CD4-positive, alpha-beta T cell treated with Interleukin-15 for 4 hours (primary cell): ENCODE measurements around the gene CDC42BPG.
"Not testable (repeated sequence)": the region's sequence is repeated elsewhere in the genome, so short reads cannot be mapped to it uniquely, and the experiment has no call there.

Experiments used
- DNase-seq: peaks from one replicate; pipeline ENCODE4 v3.0.0-alpha.2; 2020; ENCODE audit warnings: low spot score

The CDC42BPG gene

DNA sequence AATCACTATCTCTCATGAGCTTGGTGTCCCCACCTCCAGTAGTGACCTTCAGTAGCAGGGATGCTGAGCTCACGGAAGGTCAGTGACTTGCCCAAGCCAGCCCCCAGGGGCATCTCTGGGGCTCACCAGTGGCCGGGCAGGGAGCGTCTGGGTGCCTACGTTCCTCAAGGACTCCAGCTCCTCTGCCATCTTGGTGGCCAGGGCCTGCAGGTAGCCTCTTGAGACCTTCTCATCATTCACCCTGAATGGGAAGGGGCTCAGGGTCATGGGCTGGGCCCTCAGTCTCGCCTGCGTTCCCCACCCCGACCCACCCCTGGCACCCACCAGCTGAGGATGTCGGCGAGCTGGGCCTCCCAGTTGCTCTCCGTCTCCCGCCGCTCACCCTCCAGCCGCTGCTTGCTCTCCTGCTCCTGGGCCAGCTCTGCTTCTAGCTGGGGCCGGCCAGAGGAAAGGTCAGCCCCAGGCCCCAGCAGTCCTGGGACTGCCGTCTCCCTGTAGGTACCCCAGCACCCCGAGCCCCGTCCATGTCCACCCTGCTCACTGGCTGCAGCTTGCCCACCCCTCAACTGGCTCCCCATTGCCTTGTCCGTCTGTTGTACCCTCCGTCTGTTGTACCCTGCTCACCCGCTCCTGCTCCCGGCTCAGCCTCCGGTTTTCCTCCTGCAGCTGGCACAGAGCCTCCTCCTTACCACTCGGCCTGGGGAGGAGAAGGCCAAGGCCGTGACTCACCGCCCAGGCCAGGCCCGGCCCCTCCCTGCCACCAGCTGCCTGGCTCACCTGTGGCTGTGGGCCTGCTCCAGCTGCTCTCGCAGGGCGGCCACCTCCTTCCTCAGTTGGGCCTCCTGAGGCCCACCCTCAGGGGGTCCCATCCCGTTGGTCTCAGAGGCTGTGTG lies 9.5 kb downstream of the CDC42BPG start:
- DNase-seq = no peak

GRCh38 chr11:64834031-64834722 lies 10.3 kb downstream of the CDC42BPG start:
- DNase-seq = no peak

DNA sequence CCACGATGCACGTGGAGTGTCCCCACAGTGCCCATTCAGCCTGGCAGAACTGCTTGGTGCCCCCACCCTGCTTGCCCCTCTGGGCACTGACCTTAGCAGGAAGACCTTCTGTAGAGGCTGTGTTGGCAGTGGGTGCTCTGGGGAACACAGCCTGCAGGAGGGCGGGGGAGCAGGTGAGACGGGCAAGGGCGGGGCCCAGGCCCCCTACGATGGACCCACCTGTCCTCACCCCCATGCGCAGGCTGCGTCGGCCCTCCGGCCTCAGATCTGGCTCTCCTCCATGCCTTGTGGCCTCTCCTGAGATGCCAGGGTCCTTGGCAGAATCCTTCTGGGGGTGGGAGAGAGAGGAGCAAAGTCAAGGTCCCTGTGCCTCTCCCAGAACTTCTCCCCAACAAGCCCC lies 10.9 kb downstream of the CDC42BPG start:
- DNase-seq = no peak

DNA sequence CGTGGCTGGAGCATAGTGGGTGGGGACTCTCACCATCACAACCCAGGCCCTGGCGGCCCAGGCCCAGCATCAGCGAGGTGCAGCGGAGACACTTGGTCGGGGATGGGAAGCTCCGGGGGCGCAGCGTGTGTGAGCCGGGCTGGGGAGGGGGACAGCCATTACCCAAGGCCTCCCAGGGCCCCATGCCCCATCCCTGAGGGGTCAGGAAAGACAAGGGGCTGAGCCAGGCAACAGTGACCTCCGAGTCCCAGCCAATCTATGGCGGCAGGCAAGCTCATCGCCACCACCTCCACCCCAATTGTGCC lies 11.3 kb downstream of the CDC42BPG start:
- DNase-seq = no peak

GRCh38 chr11:64832467-64833197 lies 11.8 kb downstream of the CDC42BPG start:
- DNase-seq = no peak

DNA sequence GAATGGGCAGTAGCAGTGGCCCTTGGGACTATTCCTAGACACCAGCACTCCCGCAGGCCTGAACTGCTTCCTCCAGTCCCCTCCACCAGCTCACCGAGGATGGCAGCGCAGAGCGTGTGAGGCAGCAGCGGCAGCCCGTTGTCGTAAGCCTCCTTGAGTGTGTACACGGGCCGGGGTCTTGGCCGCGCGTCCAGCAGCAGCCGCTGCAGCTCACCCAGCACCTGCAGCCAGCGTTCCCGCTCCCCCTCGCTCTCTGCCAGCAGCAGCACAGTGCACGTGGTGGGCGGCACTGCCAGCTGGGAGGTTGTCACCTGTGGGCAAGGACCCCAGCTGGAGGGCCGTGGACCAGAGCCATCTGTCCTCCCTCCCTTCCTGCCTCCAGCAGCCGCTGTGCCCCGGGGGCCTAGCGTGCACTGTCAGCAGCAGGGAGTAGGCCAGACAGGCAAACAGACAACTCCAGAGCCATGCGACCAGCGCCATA lies 13.0 kb downstream of the CDC42BPG start:
- DNase-seq = no peak

DNA sequence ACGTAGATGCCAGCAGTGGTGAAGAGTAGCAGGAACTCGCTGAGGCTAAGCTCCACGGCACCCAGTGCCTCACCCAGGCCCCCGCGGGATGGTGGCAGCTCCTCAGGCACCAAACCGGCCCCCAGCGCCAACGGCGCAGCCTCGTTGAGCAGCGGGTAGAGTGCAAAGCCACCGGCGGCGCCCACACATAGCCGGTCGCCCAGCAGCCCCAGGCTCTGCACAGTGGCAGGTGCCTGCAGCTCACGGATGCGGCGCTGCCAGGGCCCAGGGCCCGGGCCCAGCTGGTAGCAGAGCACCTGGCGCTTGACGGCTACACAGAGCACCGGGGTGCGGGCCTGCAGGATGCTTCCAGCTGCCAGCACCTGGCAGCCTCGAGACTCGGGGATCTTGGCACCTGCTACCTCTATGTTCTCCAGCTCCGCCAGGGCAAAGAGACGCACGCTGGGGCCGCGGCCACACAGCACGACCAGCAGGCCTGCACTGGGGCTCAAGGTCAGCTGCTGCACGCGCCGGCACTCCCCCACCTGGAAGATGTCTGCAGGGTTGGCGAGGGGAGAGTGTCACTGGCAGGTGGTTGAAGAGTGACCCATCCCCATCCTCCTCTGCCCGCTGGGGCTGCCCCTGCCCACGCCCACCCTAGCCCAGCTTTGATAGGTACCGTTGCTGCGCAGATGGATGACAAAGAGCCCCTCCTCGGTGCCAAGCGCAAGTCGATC lies 14.8 kb downstream of the CDC42BPG start:
- DNase-seq = no peak

- no peak for DNase-seq
Measured at GRCh38 chr11:64827451-64827839, 17.0 kb downstream of the CDC42BPG start.

GRCh38 chr11:64826578-64827450 lies 17.6 kb downstream of the CDC42BPG start:
- DNase-seq = no peak

DNA sequence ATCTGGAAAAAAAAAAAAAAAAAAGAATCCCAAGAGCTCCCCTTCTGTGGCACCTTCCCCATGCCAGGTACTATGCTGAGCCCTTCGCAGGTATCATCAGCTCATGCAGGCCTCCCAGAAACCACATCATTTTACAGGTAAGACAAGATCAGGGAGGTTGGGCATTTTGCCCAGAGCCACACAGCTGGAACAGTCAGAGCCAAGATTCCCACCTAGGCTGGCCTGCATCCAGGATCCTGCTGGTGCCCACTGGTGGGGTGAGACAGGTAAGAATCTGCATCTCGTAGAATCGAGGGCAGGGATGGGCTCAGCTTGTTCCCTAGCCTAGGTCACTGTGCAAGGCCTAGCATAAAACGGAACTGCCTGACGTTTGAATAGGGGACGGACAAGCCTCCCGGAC lies 18.4 kb downstream of the CDC42BPG start:
- no peak for DNase-seq

DNA sequence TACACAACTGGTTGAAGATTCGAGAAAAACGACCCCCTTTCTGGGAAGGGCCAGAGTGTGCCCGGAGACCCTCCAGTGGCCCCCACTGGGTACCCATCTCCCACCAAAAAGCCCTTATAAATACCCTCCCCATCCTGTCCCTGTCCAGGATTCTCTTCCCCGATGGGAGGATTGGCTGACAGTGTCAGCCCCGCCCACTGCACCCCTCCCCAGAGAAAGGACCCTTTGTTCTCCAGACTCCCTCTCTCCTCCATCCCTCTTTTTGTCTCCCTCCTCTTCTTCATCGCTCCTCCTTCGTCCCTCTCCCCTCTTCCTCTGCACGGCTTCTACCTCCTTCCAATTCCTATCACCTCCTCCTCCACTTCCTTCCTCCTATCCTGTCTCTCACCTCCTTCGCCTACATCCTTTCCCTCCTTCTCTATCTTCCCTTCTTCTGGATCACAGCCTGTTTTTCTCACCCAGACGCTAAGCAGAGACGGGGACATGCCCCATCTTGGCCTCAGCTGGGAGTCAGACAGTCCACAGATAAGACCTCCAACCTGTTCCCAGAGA lies 20.8 kb downstream of the CDC42BPG start:
- DNase-seq = no peak

DNA sequence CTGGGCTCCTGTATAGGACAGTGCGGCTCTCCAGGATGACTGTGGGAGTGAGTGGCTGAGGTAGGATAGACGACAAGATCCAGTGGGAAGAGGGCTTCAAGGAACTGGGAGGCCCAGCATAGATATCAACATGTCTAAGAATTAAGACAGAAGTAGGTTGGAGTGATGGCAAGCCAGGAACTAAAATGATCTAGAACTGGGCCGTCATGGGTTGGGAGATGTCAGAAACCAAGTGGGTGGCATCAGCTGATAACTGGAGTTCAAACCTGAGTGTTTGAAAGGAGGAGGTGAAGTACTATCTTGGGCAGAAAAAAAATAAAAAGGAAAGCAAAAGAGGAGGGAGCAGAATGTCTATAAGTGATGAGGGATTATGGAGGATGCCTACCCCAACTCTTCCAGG lies 27.0 kb downstream of the CDC42BPG start:
- DNase-seq = no peak

DNA sequence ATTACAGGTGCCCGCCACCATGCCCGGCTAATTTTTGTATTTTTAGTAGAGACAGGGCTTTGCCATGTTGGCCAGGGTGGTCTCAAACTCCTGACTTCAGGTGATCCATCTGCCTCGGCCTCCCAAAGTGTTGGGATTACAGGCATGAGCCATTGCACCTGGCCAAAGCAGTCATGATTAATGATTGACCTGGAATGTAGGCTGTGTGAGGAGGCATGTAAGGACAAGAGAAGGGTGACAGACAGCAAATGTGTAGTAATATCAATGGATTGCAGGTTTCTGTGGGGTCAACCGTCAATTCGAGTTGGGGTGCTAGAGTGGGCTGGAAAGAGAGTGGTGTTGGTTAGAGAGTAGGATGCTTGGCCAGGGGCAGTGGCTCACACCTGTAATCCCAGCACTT lies 29.0 kb downstream of the CDC42BPG start:
- DNase-seq = not testable (repeated sequence)

- no peak for DNase-seq
Measured at GRCh38 chr11:64814712-64815187, 29.7 kb downstream of the CDC42BPG start.

GRCh38 chr11:64813826-64814225 lies 30.6 kb downstream of the CDC42BPG start:
- DNase-seq = no peak

DNA sequence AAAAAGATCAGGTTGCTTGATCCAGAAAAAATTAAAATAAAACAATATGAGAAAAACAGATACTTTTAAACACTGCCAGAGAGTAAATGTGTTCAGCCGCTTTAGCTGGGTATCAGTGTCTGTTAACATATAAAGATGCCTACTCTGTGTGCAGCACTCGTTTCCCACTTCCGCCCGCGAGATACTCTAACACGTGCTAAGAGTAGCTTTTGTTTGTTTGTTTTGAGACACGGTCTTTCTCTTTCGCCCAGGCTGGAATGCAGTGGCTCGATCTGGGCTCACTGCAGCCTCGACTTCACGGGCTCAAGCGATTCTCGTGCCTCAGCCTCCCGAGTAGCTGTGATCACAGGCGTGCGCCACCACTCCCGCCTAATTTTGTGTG lies 33.6 kb downstream of the CDC42BPG start:
- DNase-seq = peak; percentile 31

GRCh38 chr11:64810271-64810890 lies 34.1 kb downstream of the CDC42BPG start, which contains the start of gene MEN1:
Gene MEN1, minus strand, starts transcription at chr11:64810551. Its CDS starts 442 bp downstream, at chr11:64810109.
- DNase-seq = peak; percentile 73

GRCh38 chr11:64809781-64810241 lies 34.6 kb downstream of the CDC42BPG start:
- DNase-seq = no peak

DNA sequence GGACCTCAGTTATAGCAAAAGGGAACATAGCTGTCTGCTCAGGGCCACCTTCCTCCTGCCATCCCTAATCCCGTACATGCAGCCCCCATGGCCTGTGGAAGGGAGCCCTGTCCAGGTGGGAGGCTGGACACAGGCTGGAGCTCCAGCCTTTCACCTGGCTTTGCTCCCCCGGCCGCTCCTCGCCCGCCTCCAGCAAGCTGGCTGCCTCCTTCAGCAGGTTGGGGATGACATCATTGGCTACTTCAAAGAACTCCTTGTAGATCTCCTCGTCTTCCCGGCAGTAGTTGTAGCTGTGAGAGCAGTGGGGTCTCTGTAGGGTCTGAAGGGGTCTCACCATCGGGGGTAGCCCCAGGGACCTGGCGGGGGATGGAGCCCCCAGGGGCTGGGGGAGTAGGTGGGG lies 39.0 kb downstream of the CDC42BPG start:
- DNase-seq = no peak
